ENCODE results near the gene CDKN2B.
"Not testable (repeated sequence)": the region's sequence is repeated elsewhere in the genome, so short reads cannot be mapped to it uniquely, and the experiment has no call there.

The CDKN2B gene

GRCh38 chr9:21968331-21969010, 40.6 kb downstream of the CDKN2B start:
- DNase-seq = no peak

GRCh38 chr9:21967702-21968101, 41.4 kb downstream of the CDKN2B start:
- DNase-seq = no peak

GRCh38 chr9:21967169-21967568, 41.9 kb downstream of the CDKN2B start:
- DNase-seq = no peak

GRCh38 chr9:21966140-21966851, 42.8 kb downstream of the CDKN2B start:
- DNase-seq = no peak

GRCh38 chr9:21965401-21965951, 43.6 kb downstream of the CDKN2B start:
- DNase-seq = no peak

GRCh38 chr9:21964925-21965385, 44.1 kb downstream of the CDKN2B start:
- DNase-seq = no peak

- DNase-seq = no peak
These were observed 47.5 kb downstream of the CDKN2B start for GRCh38 chr9:21961569-21961968.

- DNase-seq = not testable (repeated sequence)
These were observed 49.8 kb downstream of the CDKN2B start for GRCh38 chr9:21959268-21959667.

- DNase-seq = no peak
These were observed 50.3 kb downstream of the CDKN2B start for GRCh38 chr9:21958833-21959232.

Measured in NCI-H69 (cell line).